ENCODE measurements around the gene MARCHF10.

Gene MARCHF10

GRCh38 chr17:62801553-62802114 lies 6.5 kb downstream of the MARCHF10 start:
- Histone ChIP-seq H3K9me3 (ENCODE audit: control insufficient read depth, insufficient read depth, low read length) (no peaks in the 10 kb centered on the region), H3K4me3 (ENCODE audit: low read length) (no peak overlapping the region), H3K27ac (ENCODE audit: low read length) (no peak overlapping the region), H3K27me3 (ENCODE audit: control insufficient read depth, insufficient read depth, low read length) (no peaks in the 10 kb centered on the region), H3K36me3 (ENCODE audit: control insufficient read depth, insufficient read depth, low read length) (no peaks in the 10 kb centered on the region), H3K4me1 (ENCODE audit: control insufficient read depth, insufficient read depth, low read length) (no peaks in the 10 kb centered on the region)
- no peak for DNase-seq (ENCODE audit: low read depth, low spot score)
- no CpG with 5 or more reads among the region's 7 CpGs for WGBS (ENCODE audit: insufficient coverage, insufficient read length)

GRCh38 chr17:62800585-62800984 lies 7.5 kb downstream of the MARCHF10 start:
- no peak overlapping the region for H3K4me3 ChIP-seq (ENCODE audit: low read length)

GRCh38 chr17:62797959-62798358 lies 10.2 kb downstream of the MARCHF10 start:
- H3K36me3 ChIP-seq (ENCODE audit: control insufficient read depth, insufficient read depth, low read length) = no peaks in the 10 kb centered on the region
- H3K4me1 ChIP-seq (ENCODE audit: control insufficient read depth, insufficient read depth, low read length) = no peaks in the 10 kb centered on the region
- H3K9me3 ChIP-seq (ENCODE audit: control insufficient read depth, insufficient read depth, low read length) = no peaks in the 10 kb centered on the region
- no peak overlapping the region for H3K27ac ChIP-seq (ENCODE audit: low read length)
- H3K27me3 ChIP-seq (ENCODE audit: control insufficient read depth, insufficient read depth, low read length) = no peaks in the 10 kb centered on the region
- no peak overlapping the region for H3K4me3 ChIP-seq (ENCODE audit: low read length)
- no peak for DNase-seq (ENCODE audit: low read depth, low spot score)

More at GRCh38 chr17:62800585-62800984, 7.5 kb downstream of the MARCHF10 start:
- no peak overlapping the region for H3K27ac ChIP-seq (ENCODE audit: low read length)
- H3K27me3 ChIP-seq (ENCODE audit: control insufficient read depth, insufficient read depth, low read length) = no peaks in the 10 kb centered on the region
- WGBS (ENCODE audit: insufficient coverage, insufficient read length) = no CpG with 5 or more reads among the region's 7 CpGs
- H3K4me1 ChIP-seq (ENCODE audit: control insufficient read depth, insufficient read depth, low read length) = no peaks in the 10 kb centered on the region
- H3K9me3 ChIP-seq (ENCODE audit: control insufficient read depth, insufficient read depth, low read length) = no peaks in the 10 kb centered on the region
- no peaks in the 10 kb centered on the region for H3K36me3 ChIP-seq (ENCODE audit: control insufficient read depth, insufficient read depth, low read length)
- no peak for DNase-seq (ENCODE audit: low read depth, low spot score)

DNA sequence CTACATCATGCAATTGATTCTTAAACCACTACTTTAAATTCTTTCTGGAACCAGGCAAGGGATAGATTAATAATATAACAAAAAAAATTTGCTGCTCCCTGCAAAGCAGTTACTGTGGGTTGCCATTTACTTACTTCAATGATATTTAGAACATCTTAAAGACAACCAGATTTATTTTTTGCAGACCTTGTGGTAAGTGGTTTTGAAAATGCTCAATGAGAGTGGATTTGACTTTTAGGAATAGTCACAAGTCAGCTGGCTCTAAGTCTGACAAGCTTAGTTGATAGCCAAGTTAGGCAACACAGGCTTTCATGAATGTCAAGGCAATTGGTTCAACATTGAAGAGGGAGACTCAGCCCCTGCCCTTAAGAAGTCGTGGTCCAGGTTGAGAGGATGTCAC lies 11.8 kb downstream of the MARCHF10 start:
- WGBS (ENCODE audit: insufficient coverage, insufficient read length) = no CpG with 5 or more reads among the region's 1 CpG
- DNase-seq (ENCODE audit: low read depth, low spot score) = no peak
- Histone ChIP-seq H3K36me3 (ENCODE audit: control insufficient read depth, insufficient read depth, low read length) (no peaks in the 10 kb centered on the region), H3K27ac (ENCODE audit: low read length) (no peak overlapping the region), H3K27me3 (ENCODE audit: control insufficient read depth, insufficient read depth, low read length) (no peaks in the 10 kb centered on the region), H3K4me3 (ENCODE audit: low read length) (no peak overlapping the region), H3K4me1 (ENCODE audit: control insufficient read depth, insufficient read depth, low read length) (no peaks in the 10 kb centered on the region), H3K9me3 (ENCODE audit: control insufficient read depth, insufficient read depth, low read length) (no peaks in the 10 kb centered on the region)

- no CpG with 5 or more reads among the region's 4 CpGs for WGBS (ENCODE audit: insufficient coverage, insufficient read length)
- Histone ChIP-seq H3K36me3 (ENCODE audit: control insufficient read depth, insufficient read depth, low read length) (no peaks in the 10 kb centered on the region), H3K4me1 (ENCODE audit: control insufficient read depth, insufficient read depth, low read length) (no peaks in the 10 kb centered on the region), H3K4me3 (ENCODE audit: low read length) (no peak overlapping the region), H3K9me3 (ENCODE audit: control insufficient read depth, insufficient read depth, low read length) (no peaks in the 10 kb centered on the region), H3K27ac (ENCODE audit: low read length) (no peak overlapping the region), H3K27me3 (ENCODE audit: control insufficient read depth, insufficient read depth, low read length) (no peaks in the 10 kb centered on the region)
- no peak for DNase-seq (ENCODE audit: low read depth, low spot score)
These were observed 13.5 kb downstream of the MARCHF10 start for GRCh38 chr17:62794666-62794971.

DNA sequence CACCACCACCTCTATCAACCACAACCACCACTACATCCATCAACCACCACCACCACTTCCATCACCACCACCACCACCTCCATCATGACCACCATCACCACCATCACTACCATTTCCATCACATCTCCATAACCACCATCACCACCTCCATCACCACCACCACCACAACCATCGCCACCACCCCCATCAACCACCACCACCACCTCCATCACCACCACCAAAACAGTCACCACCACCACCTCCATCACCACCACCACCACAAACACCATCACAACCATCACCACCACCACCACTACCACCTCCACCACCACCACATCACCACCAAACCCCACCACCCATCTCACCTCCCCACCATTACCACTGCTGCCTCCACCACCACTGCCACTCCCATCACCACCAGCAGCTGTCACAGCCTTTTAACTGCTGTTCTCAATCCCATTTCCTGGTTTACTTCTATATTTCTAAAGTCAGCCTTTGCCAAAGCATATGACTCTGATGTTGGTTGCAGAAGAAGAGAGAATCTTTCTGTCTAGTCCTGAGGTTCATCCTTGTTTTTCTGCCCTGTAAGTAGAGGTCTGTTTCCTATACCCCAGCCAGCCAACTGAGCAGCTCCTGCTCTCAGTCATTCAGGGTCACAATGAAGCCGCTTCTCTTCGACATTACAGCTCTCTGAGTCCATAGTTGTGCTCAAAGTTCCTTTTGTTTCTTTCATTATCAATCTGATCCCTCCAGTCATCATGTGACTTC lies 14.0 kb downstream of the MARCHF10 start:
- no peaks in the 10 kb centered on the region for H3K36me3 ChIP-seq (ENCODE audit: control insufficient read depth, insufficient read depth, low read length)
- H3K27me3 ChIP-seq (ENCODE audit: control insufficient read depth, insufficient read depth, low read length) = no peaks in the 10 kb centered on the region
- no peak overlapping the region for H3K27ac ChIP-seq (ENCODE audit: low read length)
- H3K4me3 ChIP-seq (ENCODE audit: low read length) = no peak overlapping the region
- H3K4me1 ChIP-seq (ENCODE audit: control insufficient read depth, insufficient read depth, low read length) = no peaks in the 10 kb centered on the region
- H3K9me3 ChIP-seq (ENCODE audit: control insufficient read depth, insufficient read depth, low read length) = no peaks in the 10 kb centered on the region
- DNase-seq (ENCODE audit: low read depth, low spot score) = no peak
- no CpG with 5 or more reads among the region's 3 CpGs for WGBS (ENCODE audit: insufficient coverage, insufficient read length)

GRCh38 chr17:62792447-62792800 lies 15.7 kb downstream of the MARCHF10 start:
- Histone ChIP-seq H3K4me3 (ENCODE audit: low read length) (no peak overlapping the region), H3K4me1 (ENCODE audit: control insufficient read depth, insufficient read depth, low read length) (no peaks in the 10 kb centered on the region), H3K27ac (ENCODE audit: low read length) (no peak overlapping the region), H3K27me3 (ENCODE audit: control insufficient read depth, insufficient read depth, low read length) (no peaks in the 10 kb centered on the region), H3K36me3 (ENCODE audit: control insufficient read depth, insufficient read depth, low read length) (no peaks in the 10 kb centered on the region), H3K9me3 (ENCODE audit: control insufficient read depth, insufficient read depth, low read length) (no peaks in the 10 kb centered on the region)
- WGBS (ENCODE audit: insufficient coverage, insufficient read length) = no CpG with 5 or more reads among the region's 1 CpG
- DNase-seq (ENCODE audit: low read depth, low spot score) = no peak

- Histone ChIP-seq H3K36me3 (ENCODE audit: control insufficient read depth, insufficient read depth, low read length) (no peaks in the 10 kb centered on the region), H3K27me3 (ENCODE audit: control insufficient read depth, insufficient read depth, low read length) (no peaks in the 10 kb centered on the region), H3K27ac (ENCODE audit: low read length) (no peak overlapping the region), H3K4me3 (ENCODE audit: low read length) (no peak overlapping the region), H3K9me3 (ENCODE audit: control insufficient read depth, insufficient read depth, low read length) (no peaks in the 10 kb centered on the region), H3K4me1 (ENCODE audit: control insufficient read depth, insufficient read depth, low read length) (no peaks in the 10 kb centered on the region)
- no CpG with 5 or more reads among the region's 12 CpGs for WGBS (ENCODE audit: insufficient coverage, insufficient read length)
- no peak for DNase-seq (ENCODE audit: low read depth, low spot score)
These were observed 16.2 kb downstream of the MARCHF10 start for GRCh38 chr17:62791767-62792446.

DNA sequence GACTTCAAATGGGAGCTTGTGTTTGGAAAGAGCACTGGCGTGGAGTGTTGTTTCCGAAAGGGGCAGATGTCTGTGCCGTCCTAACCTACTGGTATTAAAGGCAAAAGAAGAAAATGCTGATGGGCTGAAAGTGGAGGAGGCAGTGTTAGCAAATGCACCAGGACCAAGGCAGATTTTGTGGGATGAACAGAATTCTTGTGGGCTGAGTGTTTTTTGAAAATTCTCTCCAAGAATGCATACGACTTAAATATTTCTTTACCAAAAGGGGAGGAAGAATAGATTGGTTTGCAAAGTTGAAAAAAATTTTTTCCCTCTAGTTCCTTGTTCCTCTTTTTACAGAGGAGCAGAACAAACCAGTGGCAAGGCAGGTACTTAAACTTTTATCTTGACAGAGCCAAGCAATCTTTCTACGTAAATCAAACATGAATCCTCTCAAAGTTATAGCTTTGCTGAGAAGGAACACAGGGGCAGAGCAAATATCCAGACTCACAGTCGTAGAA lies 16.8 kb downstream of the MARCHF10 start:
- H3K27ac ChIP-seq (ENCODE audit: low read length) = no peak overlapping the region
- no peaks in the 10 kb centered on the region for H3K9me3 ChIP-seq (ENCODE audit: control insufficient read depth, insufficient read depth, low read length)
- no peaks in the 10 kb centered on the region for H3K4me1 ChIP-seq (ENCODE audit: control insufficient read depth, insufficient read depth, low read length)
- no peak overlapping the region for H3K4me3 ChIP-seq (ENCODE audit: low read length)
- H3K36me3 ChIP-seq (ENCODE audit: control insufficient read depth, insufficient read depth, low read length) = no peaks in the 10 kb centered on the region
- H3K27me3 ChIP-seq (ENCODE audit: control insufficient read depth, insufficient read depth, low read length) = no peaks in the 10 kb centered on the region
- no CpG with 5 or more reads among the region's 6 CpGs for WGBS (ENCODE audit: insufficient coverage, insufficient read length)
- no peak for DNase-seq (ENCODE audit: low read depth, low spot score)

DNA sequence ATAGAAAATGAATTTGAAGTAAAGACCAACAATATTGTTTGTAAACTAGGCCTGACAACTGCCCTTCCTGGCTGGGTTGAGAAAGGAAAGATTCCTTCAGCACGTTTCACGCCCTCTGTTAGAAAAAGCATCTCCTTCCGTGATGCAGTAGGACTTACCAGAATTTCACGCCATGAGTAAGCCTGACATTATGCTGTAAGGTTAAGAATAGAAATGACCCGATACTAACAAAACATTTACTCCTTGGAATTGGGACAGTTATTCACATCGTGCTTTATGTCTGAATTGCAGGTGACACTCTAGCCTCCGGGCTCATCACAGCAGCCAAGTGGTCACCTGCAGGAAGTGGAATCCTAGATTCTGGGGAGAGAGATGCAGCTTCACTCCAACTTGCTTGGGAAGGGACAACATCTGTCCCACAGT lies 17.5 kb downstream of the MARCHF10 start:
- Histone ChIP-seq H3K9me3 (ENCODE audit: control insufficient read depth, insufficient read depth, low read length) (no peaks in the 10 kb centered on the region), H3K4me3 (ENCODE audit: low read length) (no peak overlapping the region), H3K4me1 (ENCODE audit: control insufficient read depth, insufficient read depth, low read length) (no peaks in the 10 kb centered on the region), H3K27me3 (ENCODE audit: control insufficient read depth, insufficient read depth, low read length) (no peaks in the 10 kb centered on the region), H3K27ac (ENCODE audit: low read length) (no peak overlapping the region), H3K36me3 (ENCODE audit: control insufficient read depth, insufficient read depth, low read length) (no peaks in the 10 kb centered on the region)
- no peak for DNase-seq (ENCODE audit: low read depth, low spot score)
- WGBS (ENCODE audit: insufficient coverage, insufficient read length) = no CpG with 5 or more reads among the region's 7 CpGs

Measured in iPS DF 6.9 (cell line).